ENCODE data around the gene AVPR1B.

Gene AVPR1B

GRCh38 chr1:206106328-206107167, 10.6 kb downstream of the AVPR1B start:
- no peak overlapping the region for H3K27ac ChIP-seq
- TF ChIP-seq CTCF (IDR thresholded peaks at IDR 0.05): peak; percentile 98
- no peak for TF ChIP-seq ZFX (IDR thresholded peaks at IDR 0.05; ENCODE audit: borderline replicate concordance)

- TF ChIP-seq CTCF (IDR thresholded peaks at IDR 0.05): no peak
- TF ChIP-seq ZFX (IDR thresholded peaks at IDR 0.05; ENCODE audit: borderline replicate concordance): no peak
Observed at GRCh38 chr1:206105464-206105995, 11.7 kb downstream of the AVPR1B start.

GRCh38 chr1:206103979-206104378, 13.2 kb downstream of the AVPR1B start:
- H3K27ac ChIP-seq: no peak overlapping the region
- TF ChIP-seq ZFX (IDR thresholded peaks at IDR 0.05; ENCODE audit: borderline replicate concordance) (no peak), CTCF (IDR thresholded peaks at IDR 0.05) (no peak)

More at GRCh38 chr1:206105464-206105995, 11.7 kb downstream of the AVPR1B start:
- no peak overlapping the region for H3K27ac ChIP-seq

GRCh38 chr1:206102292-206102936, 14.8 kb downstream of the AVPR1B start:
- TF ChIP-seq ZFX (IDR thresholded peaks at IDR 0.05; ENCODE audit: borderline replicate concordance): no peak
- no peak for TF ChIP-seq CTCF (IDR thresholded peaks at IDR 0.05)
- no peak overlapping the region for H3K27ac ChIP-seq

- TF ChIP-seq ZFX (IDR thresholded peaks at IDR 0.05; ENCODE audit: borderline replicate concordance): no peak
- no peak for TF ChIP-seq CTCF (IDR thresholded peaks at IDR 0.05)
- no peak overlapping the region for H3K27ac ChIP-seq
Observed at GRCh38 chr1:206101351-206102045, 15.7 kb downstream of the AVPR1B start.

- TF ChIP-seq ZFX (IDR thresholded peaks at IDR 0.05; ENCODE audit: borderline replicate concordance): no peak
- no peak for TF ChIP-seq CTCF (IDR thresholded peaks at IDR 0.05)
Observed at GRCh38 chr1:206100226-206100815, 16.9 kb downstream of the AVPR1B start.

More at GRCh38 chr1:206100226-206100815, 16.9 kb downstream of the AVPR1B start:
- no peak overlapping the region for H3K27ac ChIP-seq
